ENCODE results near the gene CDKL1. TPM values are rescaled to one million over a fixed set of nuclear protein-coding genes. Genes with fewer than 3 reads are reported as not detected.

The CDKL1 gene
- total and polyA plus RNA-seq, 2 of the 13 experiments (the other 11 are each of a cell fraction or from before 2014, with no cell fraction given), result 4.4 to 5.1 TPM

DNA sequence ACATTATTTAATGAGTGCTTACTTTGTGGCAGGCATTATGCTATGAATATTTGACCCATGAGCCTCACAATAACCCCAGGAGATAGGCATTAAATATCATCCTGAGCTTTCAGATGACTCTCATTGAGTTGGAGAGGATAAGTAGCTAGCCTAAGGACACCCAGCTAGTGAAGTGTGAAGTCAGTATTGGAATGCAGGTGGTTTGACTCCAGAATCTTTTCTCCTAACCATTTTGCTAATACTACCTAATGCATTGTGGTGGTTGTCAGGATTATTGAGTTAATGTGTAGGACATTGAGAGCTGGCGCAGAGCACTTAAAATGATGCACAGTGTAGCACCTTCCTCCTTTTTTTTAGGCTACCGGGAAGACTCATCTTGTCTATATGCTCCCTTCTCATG is 3.8 kb upstream of the CDKL1 start:
- ATAC-seq (no peak), DNase-seq (ENCODE audit: low spot score) (no peak), FAIRE-seq (no peak)
- Histone ChIP-seq H4K20me1 (ENCODE audit: insufficient read depth, low read length) (no peaks in the 10 kb centered on the region), H3K9me3 (ENCODE audit: low read length) (no peaks in the 10 kb centered on the region), H3K27ac (ENCODE audit: extremely low read length, insufficient read depth, low read length) (no peak overlapping the region), H3K4me3 (replicated peaks in 1 of 3; ENCODE audit: insufficient read depth in 1 of 3, low read depth in 2 of 3, low read length in 3 of 3) (no peak overlapping the region), H3K79me2 (ENCODE audit: insufficient read depth, low read length) (no peaks in the 10 kb centered on the region), H3K4me2 (ENCODE audit: low read depth, low read length) (no peak overlapping the region), H3K36me3 (replicated peaks in 1 of 2; ENCODE audit: control insufficient read depth in 1 of 2, insufficient read depth in 2 of 2, low read length in 2 of 2) (no peaks in the 10 kb centered on the region), H3K9ac (ENCODE audit: insufficient read depth, low read depth, low read length) (no peak overlapping the region), H3K4me1 (ENCODE audit: insufficient read depth, low read length) (peaks cover 37% of the 10 kb centered on the region), H3K27me3 (ENCODE audit: control insufficient read depth in 1 of 2, insufficient read depth in 2 of 2, low read length in 2 of 2) (no peaks in the 10 kb centered on the region), H2AFZ (ENCODE audit: low read length) (no peak overlapping the region)
- no TSS peak for BruUV-seq (replicated peaks)
- ChIA-PET POLR2A (no interaction called here), CTCF (ENCODE audit: low intra/inter-chr PET ratio, low total read pairs) (no interaction called here)
- intact Hi-C loops (cut with micrococcal nuclease; ENCODE audit: unreplicated experiment), result no loop called here
- 92% methylated on average over 2 of the region's 2 CpGs for WGBS (ENCODE audit: low lambda C conversion rate)
- TF ChIP-seq NFE2 (CRISPR knock-in tag; IDR thresholded peaks at IDR 0.05), result no peak
- TF ChIP-seq SALL1 (CRISPR knock-in tag; IDR thresholded peaks at IDR 0.05), result no peak
- TF ChIP-seq EHMT2 (IDR thresholded peaks at IDR 0.05; ENCODE audit: borderline replicate concordance, low read depth, low read length), result no peak
- no peak for TF ChIP-seq PCBP2 (optimal IDR thresholded peaks at IDR 0.05; ENCODE audit: low read depth, low read length, poor library complexity, severe bottlenecking)
- TF ChIP-seq, protein P1, sequence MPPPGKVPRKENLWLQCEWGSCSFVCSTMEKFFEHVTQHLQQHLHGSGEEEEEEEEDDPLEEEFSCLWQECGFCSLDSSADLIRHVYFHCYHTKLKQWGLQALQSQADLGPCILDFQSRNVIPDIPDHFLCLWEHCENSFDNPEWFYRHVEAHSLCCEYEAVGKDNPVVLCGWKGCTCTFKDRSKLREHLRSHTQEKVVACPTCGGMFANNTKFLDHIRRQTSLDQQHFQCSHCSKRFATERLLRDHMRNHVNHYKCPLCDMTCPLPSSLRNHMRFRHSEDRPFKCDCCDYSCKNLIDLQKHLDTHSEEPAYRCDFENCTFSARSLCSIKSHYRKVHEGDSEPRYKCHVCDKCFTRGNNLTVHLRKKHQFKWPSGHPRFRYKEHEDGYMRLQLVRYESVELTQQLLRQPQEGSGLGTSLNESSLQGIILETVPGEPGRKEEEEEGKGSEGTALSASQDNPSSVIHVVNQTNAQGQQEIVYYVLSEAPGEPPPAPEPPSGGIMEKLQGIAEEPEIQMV (CRISPR knock-in tag; IDR thresholded peaks at IDR 0.05; ENCODE audit: low read depth), result no peak
- no peak for TF ChIP-seq XRCC5 (optimal IDR thresholded peaks at IDR 0.05; ENCODE audit: low read length)
- no peak for TF ChIP-seq SNAI1 (CRISPR knock-in tag; IDR thresholded peaks at IDR 0.05; ENCODE audit: borderline replicate concordance)
- TF ChIP-seq ZNF263 (CRISPR knock-in tag; IDR thresholded peaks at IDR 0.05), result no peak
- in situ Hi-C loops (cut with HindIII; ENCODE audit: extremely low pct_ligation_motif_present, low pct_unique_long_range_greater_than_20kb), result no loop called here
